ENCODE data around the gene ARPC2.
A peak's percentile ranks its signal among the peaks of the same experiment; 100 is the strongest.
"Not testable (repeated sequence)": the region's sequence is repeated elsewhere in the genome, so short reads cannot be mapped to it uniquely, and the experiment has no call there.

Gene ARPC2

DNA sequence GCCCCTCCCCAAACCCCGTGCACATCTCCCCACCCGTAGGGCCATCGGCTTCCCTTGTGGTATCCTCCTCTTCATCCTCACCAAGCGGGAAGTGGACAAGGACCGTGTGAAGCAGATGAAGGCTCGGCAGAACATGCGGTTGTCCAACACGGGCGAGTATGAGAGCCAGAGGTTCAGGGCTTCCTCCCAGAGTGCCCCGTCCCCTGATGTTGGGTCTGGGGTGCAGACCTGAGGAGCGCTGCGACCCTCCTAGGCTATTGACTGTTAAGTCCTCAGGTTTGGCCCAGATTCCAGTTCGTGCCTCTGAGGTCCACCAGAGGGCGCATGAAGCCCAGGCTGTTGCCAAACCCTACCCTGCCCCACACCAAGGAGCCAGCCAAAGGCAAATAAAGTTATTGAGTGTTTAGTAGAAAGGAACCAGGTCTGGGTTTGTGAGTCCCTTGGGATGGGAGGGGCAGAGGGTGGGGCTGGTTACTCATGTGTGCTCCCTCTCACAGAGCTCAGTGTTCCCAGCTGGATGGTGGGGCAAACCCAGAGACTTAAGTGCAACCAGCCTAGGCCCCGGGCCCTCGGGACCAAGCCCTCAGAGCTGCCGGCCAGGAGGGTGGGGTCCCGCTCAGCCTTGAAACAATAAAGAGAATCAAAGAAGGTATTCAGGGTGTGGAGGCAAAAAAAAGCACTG, 55.7 kb downstream of the ARPC2 start:
- H3K36me3 ChIP-seq (ENCODE audit: control insufficient read depth, insufficient read depth, low read length, severe bottlenecking): peaks cover 44% of the 10 kb centered on the region
- peaks cover 48% of the 10 kb centered on the region for H3K4me1 ChIP-seq (ENCODE audit: control insufficient read depth, insufficient read depth, low read length)
- peak; percentile 96 for DNase-seq (ENCODE audit: low read depth)
- H3K27me3 ChIP-seq (replicated peaks; ENCODE audit: control insufficient read depth, insufficient read depth, low read length): no peaks in the 10 kb centered on the region
- H3K9me3 ChIP-seq (ENCODE audit: control insufficient read depth, low read length): no peaks in the 10 kb centered on the region
- peak overlapping the region; percentile 95 for H3K9ac ChIP-seq (ENCODE audit: low read length)
- peak overlapping the region; percentile 95 for H3K4me3 ChIP-seq (ENCODE audit: low read length)

DNA sequence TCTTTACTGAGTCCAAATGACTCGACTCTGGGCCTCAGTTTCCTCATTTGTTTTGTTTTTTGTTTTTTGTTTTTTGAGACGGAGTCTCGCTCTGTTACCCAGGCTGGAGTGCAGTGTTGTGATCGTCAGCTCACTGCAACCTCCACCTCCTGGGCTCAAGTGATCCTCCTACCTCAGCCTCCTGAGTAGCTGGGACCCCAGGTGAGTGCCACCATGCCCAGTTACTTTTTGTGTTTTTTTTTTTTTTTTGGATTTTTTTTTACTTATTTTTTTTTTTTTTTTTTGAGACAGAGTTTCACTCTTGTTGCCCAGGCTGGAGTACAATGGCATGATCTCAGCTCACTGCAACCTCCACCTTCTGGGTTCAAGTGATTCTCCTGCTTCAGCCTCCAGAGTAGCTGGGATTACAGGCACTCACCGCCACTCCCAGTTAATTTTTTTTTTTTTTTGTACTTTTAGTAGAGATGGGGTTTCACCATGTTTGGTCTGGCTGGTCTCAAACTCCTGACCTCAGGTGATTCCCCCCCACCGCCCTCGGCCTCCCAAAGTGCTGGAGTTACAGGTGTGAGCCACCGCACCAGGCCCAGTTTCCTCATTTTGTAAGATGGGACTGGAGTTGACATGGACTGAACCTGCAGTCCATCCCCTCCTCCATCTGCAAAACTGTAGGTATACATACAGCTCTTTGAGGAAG, 56.4 kb downstream of the ARPC2 start:
- H3K27me3 ChIP-seq (replicated peaks; ENCODE audit: control insufficient read depth, insufficient read depth, low read length); H3K4me3 ChIP-seq (ENCODE audit: low read length); H3K9me3 ChIP-seq (ENCODE audit: control insufficient read depth, low read length); DNase-seq (ENCODE audit: low read depth): not testable (repeated sequence)
- Histone ChIP-seq H3K36me3 (ENCODE audit: control insufficient read depth, insufficient read depth, low read length, severe bottlenecking) (peaks cover 49% of the 10 kb centered on the region), H3K4me1 (ENCODE audit: control insufficient read depth, insufficient read depth, low read length) (peaks cover 48% of the 10 kb centered on the region), H3K9ac (ENCODE audit: low read length) (peak overlapping the region; percentile 95)

GRCh38 chr2:218273908-218274249, 56.9 kb downstream of the ARPC2 start:
- H3K4me3 ChIP-seq (ENCODE audit: low read length): no peak overlapping the region
- no peaks in the 10 kb centered on the region for H3K27me3 ChIP-seq (replicated peaks; ENCODE audit: control insufficient read depth, insufficient read depth, low read length)
- peak overlapping the region; percentile 49 for H3K9ac ChIP-seq (ENCODE audit: low read length)
- H3K36me3 ChIP-seq (ENCODE audit: control insufficient read depth, insufficient read depth, low read length, severe bottlenecking): peaks cover 54% of the 10 kb centered on the region
- no peaks in the 10 kb centered on the region for H3K9me3 ChIP-seq (ENCODE audit: control insufficient read depth, low read length)
- DNase-seq (ENCODE audit: low read depth): no peak
- peaks cover 47% of the 10 kb centered on the region for H3K4me1 ChIP-seq (ENCODE audit: control insufficient read depth, insufficient read depth, low read length)

- no peak overlapping the region for H3K4me3 ChIP-seq (ENCODE audit: low read length)
- peaks cover 61% of the 10 kb centered on the region for H3K36me3 ChIP-seq (ENCODE audit: control insufficient read depth, insufficient read depth, low read length, severe bottlenecking)
- H3K27me3 ChIP-seq (replicated peaks; ENCODE audit: control insufficient read depth, insufficient read depth, low read length): no peaks in the 10 kb centered on the region
- no peaks in the 10 kb centered on the region for H3K9me3 ChIP-seq (ENCODE audit: control insufficient read depth, low read length)
- DNase-seq (ENCODE audit: low read depth): no peak
- peaks cover 43% of the 10 kb centered on the region for H3K4me1 ChIP-seq (ENCODE audit: control insufficient read depth, insufficient read depth, low read length)
- peak overlapping the region; percentile 49 for H3K9ac ChIP-seq (ENCODE audit: low read length)
Observed at GRCh38 chr2:218274586-218274985, 57.6 kb downstream of the ARPC2 start.

- peak overlapping the region; percentile 49 for H3K9ac ChIP-seq (ENCODE audit: low read length)
- no peaks in the 10 kb centered on the region for H3K27me3 ChIP-seq (replicated peaks; ENCODE audit: control insufficient read depth, insufficient read depth, low read length)
- H3K4me1 ChIP-seq (ENCODE audit: control insufficient read depth, insufficient read depth, low read length): peaks cover 43% of the 10 kb centered on the region
- H3K4me3 ChIP-seq (ENCODE audit: low read length): no peak overlapping the region
- no peak for DNase-seq (ENCODE audit: low read depth)
- H3K36me3 ChIP-seq (ENCODE audit: control insufficient read depth, insufficient read depth, low read length, severe bottlenecking): peaks cover 71% of the 10 kb centered on the region
- no peaks in the 10 kb centered on the region for H3K9me3 ChIP-seq (ENCODE audit: control insufficient read depth, low read length)
Observed at GRCh38 chr2:218275371-218276072, 58.5 kb downstream of the ARPC2 start.

GRCh38 chr2:218276986-218277755, 60.2 kb downstream of the ARPC2 start:
- H3K4me1 ChIP-seq (ENCODE audit: control insufficient read depth, insufficient read depth, low read length): peaks cover 39% of the 10 kb centered on the region
- H3K4me3 ChIP-seq (ENCODE audit: low read length): no peak overlapping the region
- peaks cover 81% of the 10 kb centered on the region for H3K36me3 ChIP-seq (ENCODE audit: control insufficient read depth, insufficient read depth, low read length, severe bottlenecking)
- H3K9me3 ChIP-seq (ENCODE audit: control insufficient read depth, low read length): no peaks in the 10 kb centered on the region
- no peak for DNase-seq (ENCODE audit: low read depth)
- no peaks in the 10 kb centered on the region for H3K27me3 ChIP-seq (replicated peaks; ENCODE audit: control insufficient read depth, insufficient read depth, low read length)
- H3K9ac ChIP-seq (ENCODE audit: low read length): peak overlapping the region; percentile 10

DNA sequence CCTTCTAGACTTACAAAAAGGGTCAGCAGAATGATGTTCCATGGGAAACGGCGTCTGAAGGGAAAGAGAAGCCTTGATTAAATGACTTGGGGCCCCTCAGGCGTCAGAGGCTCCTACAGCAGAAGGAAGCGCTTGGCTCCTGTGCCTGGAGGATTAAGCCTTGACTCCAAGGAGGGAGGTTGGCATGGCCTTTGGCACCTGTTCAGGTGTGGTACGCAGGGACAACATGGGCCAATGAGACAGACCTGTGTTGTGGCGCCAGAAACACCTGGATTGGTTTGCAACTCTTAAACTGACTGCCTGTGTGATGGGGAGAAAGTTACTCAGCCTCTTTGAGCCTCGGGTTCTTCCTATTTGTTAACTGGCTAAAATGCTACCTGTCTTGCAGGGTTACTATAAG, 60.9 kb downstream of the ARPC2 start:
- Histone ChIP-seq H3K4me3 (ENCODE audit: low read length) (no peak overlapping the region), H3K9me3 (ENCODE audit: control insufficient read depth, low read length) (no peaks in the 10 kb centered on the region), H3K36me3 (ENCODE audit: control insufficient read depth, insufficient read depth, low read length, severe bottlenecking) (peaks cover 88% of the 10 kb centered on the region), H3K4me1 (ENCODE audit: control insufficient read depth, insufficient read depth, low read length) (peaks cover 39% of the 10 kb centered on the region), H3K27me3 (replicated peaks; ENCODE audit: control insufficient read depth, insufficient read depth, low read length) (no peaks in the 10 kb centered on the region), H3K9ac (ENCODE audit: low read length) (peak overlapping the region; percentile 10)
- no peak for DNase-seq (ENCODE audit: low read depth)

GRCh38 chr2:218278531-218279360, 61.8 kb downstream of the ARPC2 start:
- no peaks in the 10 kb centered on the region for H3K27me3 ChIP-seq (replicated peaks; ENCODE audit: control insufficient read depth, insufficient read depth, low read length)
- H3K4me1 ChIP-seq (ENCODE audit: control insufficient read depth, insufficient read depth, low read length): peaks cover 41% of the 10 kb centered on the region
- no peak overlapping the region for H3K9ac ChIP-seq (ENCODE audit: low read length)
- no peak for DNase-seq (ENCODE audit: low read depth)
- H3K36me3 ChIP-seq (ENCODE audit: control insufficient read depth, insufficient read depth, low read length, severe bottlenecking): peaks cover 93% of the 10 kb centered on the region
- no peaks in the 10 kb centered on the region for H3K9me3 ChIP-seq (ENCODE audit: control insufficient read depth, low read length)
- H3K4me3 ChIP-seq (ENCODE audit: low read length): no peak overlapping the region

- H3K9me3 ChIP-seq (ENCODE audit: control insufficient read depth, low read length): no peaks in the 10 kb centered on the region
- DNase-seq (ENCODE audit: low read depth): no peak
- H3K4me1 ChIP-seq (ENCODE audit: control insufficient read depth, insufficient read depth, low read length): peaks cover 41% of the 10 kb centered on the region
- no peaks in the 10 kb centered on the region for H3K27me3 ChIP-seq (replicated peaks; ENCODE audit: control insufficient read depth, insufficient read depth, low read length)
- H3K4me3 ChIP-seq (ENCODE audit: low read length): no peak overlapping the region
- no peak overlapping the region for H3K9ac ChIP-seq (ENCODE audit: low read length)
- peaks cover 77% of the 10 kb centered on the region for H3K36me3 ChIP-seq (ENCODE audit: control insufficient read depth, insufficient read depth, low read length, severe bottlenecking)
Observed at GRCh38 chr2:218280260-218280870, 63.4 kb downstream of the ARPC2 start.

GRCh38 chr2:218281449-218281848, 64.5 kb downstream of the ARPC2 start:
- Histone ChIP-seq H3K9me3 (ENCODE audit: control insufficient read depth, low read length) (no peaks in the 10 kb centered on the region), H3K4me3 (ENCODE audit: low read length) (no peak overlapping the region), H3K27me3 (replicated peaks; ENCODE audit: control insufficient read depth, insufficient read depth, low read length) (no peaks in the 10 kb centered on the region), H3K36me3 (ENCODE audit: control insufficient read depth, insufficient read depth, low read length, severe bottlenecking) (peaks cover 66% of the 10 kb centered on the region), H3K4me1 (ENCODE audit: control insufficient read depth, insufficient read depth, low read length) (peaks cover 51% of the 10 kb centered on the region), H3K9ac (ENCODE audit: low read length) (peak overlapping the region; percentile 98)
- DNase-seq (ENCODE audit: low read depth): no peak

All from adipocyte (in vitro differentiated cells).